Measurements from ENCODE around the gene ZNHIT2.
"Not testable (repeated sequence)": the region's sequence is repeated elsewhere in the genome, so short reads cannot be mapped to it uniquely, and the experiment has no call there.

ZNHIT2 gene

GRCh38 chr11:65150509-65151299 lies 33.2 kb upstream of the ZNHIT2 start:
- Histone ChIP-seq H2AK5ac (ENCODE audit: low read length) (no peak overlapping the region), H3K56ac (ENCODE audit: low read length) (peak overlapping the region; percentile 34), H3K27ac (ENCODE audit: low read depth, low read length) (no peak overlapping the region), H3K4ac (ENCODE audit: low read depth, low read length) (no peak overlapping the region), H3K23ac (ENCODE audit: low read length) (no peak overlapping the region), H2BK15ac (replicated peaks; ENCODE audit: low read depth) (no peak overlapping the region), H3K9ac (ENCODE audit: low read length) (no peak overlapping the region), H3K4me1 (ENCODE audit: control insufficient read depth, low read depth, low read length) (no peaks in the 10 kb centered on the region), H3K4me2 (ENCODE audit: low read length) (no peak overlapping the region), H4K5ac (ENCODE audit: low read length) (no peak overlapping the region), H3K4me3 (ENCODE audit: low read length) (no peak overlapping the region), H2BK120ac (ENCODE audit: low read depth, low read length) (no peak overlapping the region), H4K8ac (ENCODE audit: low read depth, low read length) (no peak overlapping the region), H3K79me2 (ENCODE audit: control insufficient read depth, insufficient read depth, low read length) (no peaks in the 10 kb centered on the region), H3K27me3 (ENCODE audit: insufficient read depth, low read length, poor library complexity) (no peaks in the 10 kb centered on the region), H3K79me1 (ENCODE audit: low read length) (no peaks in the 10 kb centered on the region), H2BK5ac (ENCODE audit: low read length) (no peak overlapping the region), H3K18ac (ENCODE audit: low read length) (no peak overlapping the region), H3K36me3 (ENCODE audit: control insufficient read depth, insufficient read depth, low read length) (no peaks in the 10 kb centered on the region)
- peak; percentile 41 for DNase-seq
- WGBS (ENCODE audit: extremely low coverage, insufficient coverage, low lambda C conversion rate): no CpG with 5 or more reads among the region's 12 CpGs

GRCh38 chr11:65150131-65150508 lies 32.6 kb upstream of the ZNHIT2 start:
- H3K56ac ChIP-seq (ENCODE audit: low read length); H3K79me1 ChIP-seq (ENCODE audit: low read length); H2AK5ac ChIP-seq (ENCODE audit: low read length); H3K23ac ChIP-seq (ENCODE audit: low read length); H3K36me3 ChIP-seq (ENCODE audit: control insufficient read depth, insufficient read depth, low read length); H2BK120ac ChIP-seq (ENCODE audit: low read depth, low read length); H3K4me2 ChIP-seq (ENCODE audit: low read length); H3K79me2 ChIP-seq (ENCODE audit: control insufficient read depth, insufficient read depth, low read length); H3K4me3 ChIP-seq (ENCODE audit: low read length); H3K4me1 ChIP-seq (ENCODE audit: control insufficient read depth, low read depth, low read length); H4K5ac ChIP-seq (ENCODE audit: low read length); DNase-seq; H3K4ac ChIP-seq (ENCODE audit: low read depth, low read length); H4K8ac ChIP-seq (ENCODE audit: low read depth, low read length); H2BK15ac ChIP-seq (replicated peaks; ENCODE audit: low read depth); H3K27me3 ChIP-seq (ENCODE audit: insufficient read depth, low read length, poor library complexity); H2BK5ac ChIP-seq (ENCODE audit: low read length); H3K27ac ChIP-seq (ENCODE audit: low read depth, low read length); H3K18ac ChIP-seq (ENCODE audit: low read length); H3K9ac ChIP-seq (ENCODE audit: low read length): not testable (repeated sequence)
- no CpG with 5 or more reads among the region's 10 CpGs for WGBS (ENCODE audit: extremely low coverage, insufficient coverage, low lambda C conversion rate)

DNA sequence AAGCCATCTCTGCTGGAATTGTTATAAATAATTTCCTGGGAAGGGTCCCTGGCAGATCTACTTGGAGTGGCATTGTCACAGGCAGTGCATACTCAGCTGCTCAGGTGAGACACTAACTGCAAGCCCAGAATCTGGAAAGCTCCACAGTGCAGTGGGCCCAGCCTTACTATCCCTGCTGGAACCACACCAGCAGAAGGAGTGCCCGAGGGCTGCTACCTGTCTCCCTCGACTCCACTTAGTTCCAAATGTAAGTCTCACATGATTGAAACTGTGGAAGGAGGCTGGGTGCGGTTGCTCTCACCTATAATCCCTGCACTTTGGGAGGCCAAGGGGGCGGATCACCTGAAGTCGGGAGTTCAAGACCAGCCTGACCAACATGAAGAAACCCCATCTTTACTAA lies 31.2 kb upstream of the ZNHIT2 start:
- DNase-seq: no peak

GRCh38 chr11:65147352-65148075 lies 30.0 kb upstream of the ZNHIT2 start:
- Histone ChIP-seq H3K4me1 (ENCODE audit: control insufficient read depth, low read depth, low read length) (no peaks in the 10 kb centered on the region), H3K79me1 (ENCODE audit: low read length) (no peaks in the 10 kb centered on the region), H2BK5ac (ENCODE audit: low read length) (no peak overlapping the region), H3K36me3 (ENCODE audit: control insufficient read depth, insufficient read depth, low read length) (no peaks in the 10 kb centered on the region), H3K9ac (ENCODE audit: low read length) (no peak overlapping the region), H2BK120ac (ENCODE audit: low read depth, low read length) (no peak overlapping the region), H2AK5ac (ENCODE audit: low read length) (no peak overlapping the region), H3K23ac (ENCODE audit: low read length) (no peak overlapping the region), H2BK15ac (replicated peaks; ENCODE audit: low read depth) (no peak overlapping the region), H3K4ac (ENCODE audit: low read depth, low read length) (no peak overlapping the region), H3K27ac (ENCODE audit: low read depth, low read length) (no peak overlapping the region), H3K79me2 (ENCODE audit: control insufficient read depth, insufficient read depth, low read length) (no peaks in the 10 kb centered on the region), H3K18ac (ENCODE audit: low read length) (no peak overlapping the region), H3K56ac (ENCODE audit: low read length) (no peak overlapping the region), H3K4me3 (ENCODE audit: low read length) (no peak overlapping the region), H3K4me2 (ENCODE audit: low read length) (no peak overlapping the region), H4K8ac (ENCODE audit: low read depth, low read length) (no peak overlapping the region), H3K27me3 (ENCODE audit: insufficient read depth, low read length, poor library complexity) (no peaks in the 10 kb centered on the region), H4K5ac (ENCODE audit: low read length) (no peak overlapping the region)
- WGBS (ENCODE audit: extremely low coverage, insufficient coverage, low lambda C conversion rate): no CpG with 5 or more reads among the region's 2 CpGs
- no peak for DNase-seq

More for the DNA sequence above, 31.2 kb upstream of the ZNHIT2 start:
- no peaks in the 10 kb centered on the region for H3K27me3 ChIP-seq (ENCODE audit: insufficient read depth, low read length, poor library complexity)
- no peak overlapping the region for H3K4me3 ChIP-seq (ENCODE audit: low read length)
- H2BK15ac ChIP-seq (replicated peaks; ENCODE audit: low read depth): no peak overlapping the region
- no CpG with 5 or more reads among the region's 5 CpGs for WGBS (ENCODE audit: extremely low coverage, insufficient coverage, low lambda C conversion rate)
- H4K8ac ChIP-seq (ENCODE audit: low read depth, low read length): no peak overlapping the region
- H3K4me2 ChIP-seq (ENCODE audit: low read length): no peak overlapping the region
- H2BK120ac ChIP-seq (ENCODE audit: low read depth, low read length): no peak overlapping the region
- H2AK5ac ChIP-seq (ENCODE audit: low read length): no peak overlapping the region
- H4K5ac ChIP-seq (ENCODE audit: low read length): no peak overlapping the region
- no peaks in the 10 kb centered on the region for H3K36me3 ChIP-seq (ENCODE audit: control insufficient read depth, insufficient read depth, low read length)
- H3K4ac ChIP-seq (ENCODE audit: low read depth, low read length): no peak overlapping the region
- no peak overlapping the region for H3K27ac ChIP-seq (ENCODE audit: low read depth, low read length)
- no peaks in the 10 kb centered on the region for H3K4me1 ChIP-seq (ENCODE audit: control insufficient read depth, low read depth, low read length)
- H3K18ac ChIP-seq (ENCODE audit: low read length): no peak overlapping the region
- H3K23ac ChIP-seq (ENCODE audit: low read length): no peak overlapping the region
- H3K79me1 ChIP-seq (ENCODE audit: low read length): no peaks in the 10 kb centered on the region
- no peaks in the 10 kb centered on the region for H3K79me2 ChIP-seq (ENCODE audit: control insufficient read depth, insufficient read depth, low read length)
- no peak overlapping the region for H3K9ac ChIP-seq (ENCODE audit: low read length)
- H3K56ac ChIP-seq (ENCODE audit: low read length): no peak overlapping the region
- no peak overlapping the region for H2BK5ac ChIP-seq (ENCODE audit: low read length)

GRCh38 chr11:65141896-65142494 lies 24.5 kb upstream of the ZNHIT2 start:
- no peaks in the 10 kb centered on the region for H3K79me1 ChIP-seq (ENCODE audit: low read length)
- H2BK120ac ChIP-seq (ENCODE audit: low read depth, low read length): no peak overlapping the region
- no peak overlapping the region for H4K8ac ChIP-seq (ENCODE audit: low read depth, low read length)
- H3K56ac ChIP-seq (ENCODE audit: low read length): no peak overlapping the region
- no peak overlapping the region for H3K9ac ChIP-seq (ENCODE audit: low read length)
- H3K4ac ChIP-seq (ENCODE audit: low read depth, low read length): no peak overlapping the region
- H3K27ac ChIP-seq (ENCODE audit: low read depth, low read length): no peak overlapping the region
- H3K4me2 ChIP-seq (ENCODE audit: low read length): no peak overlapping the region
- no peak overlapping the region for H4K5ac ChIP-seq (ENCODE audit: low read length)
- no peaks in the 10 kb centered on the region for H3K36me3 ChIP-seq (ENCODE audit: control insufficient read depth, insufficient read depth, low read length)
- no CpG with 5 or more reads among the region's 7 CpGs for WGBS (ENCODE audit: extremely low coverage, insufficient coverage, low lambda C conversion rate)
- H3K23ac ChIP-seq (ENCODE audit: low read length): no peak overlapping the region
- H3K27me3 ChIP-seq (ENCODE audit: insufficient read depth, low read length, poor library complexity): no peaks in the 10 kb centered on the region
- no peaks in the 10 kb centered on the region for H3K79me2 ChIP-seq (ENCODE audit: control insufficient read depth, insufficient read depth, low read length)
- H2AK5ac ChIP-seq (ENCODE audit: low read length): no peak overlapping the region
- H3K4me1 ChIP-seq (ENCODE audit: control insufficient read depth, low read depth, low read length): no peaks in the 10 kb centered on the region
- no peak overlapping the region for H2BK5ac ChIP-seq (ENCODE audit: low read length)
- no peak overlapping the region for H3K18ac ChIP-seq (ENCODE audit: low read length)
- no peak overlapping the region for H2BK15ac ChIP-seq (replicated peaks; ENCODE audit: low read depth)
- no peak for DNase-seq
- no peak overlapping the region for H3K4me3 ChIP-seq (ENCODE audit: low read length)

Measured in mesendoderm (in vitro differentiated cells).